ENCODE measurements around the gene FBN2.
A peak's percentile ranks its signal among the peaks of the same experiment; 100 is the strongest.

The FBN2 gene

GRCh38 chr5:128380337-128380736 is 157.7 kb downstream of the FBN2 start:
- no peak for DNase-seq (ENCODE audit: low read depth)
- no peak overlapping the region for H3K4me3 ChIP-seq (replicated peaks; ENCODE audit: low read depth, low read length)
- TF ChIP-seq CTCF (IDR thresholded peaks at IDR 0.05; ENCODE audit: low read length, missing control alignments) = no peak

- TF ChIP-seq CTCF (IDR thresholded peaks at IDR 0.05; ENCODE audit: low read length, missing control alignments) = no peak
- DNase-seq (ENCODE audit: low read depth) = no peak
- H3K4me3 ChIP-seq (replicated peaks; ENCODE audit: low read depth, low read length) = no peak overlapping the region
Measured at GRCh38 chr5:128378632-128379031, 159.4 kb downstream of the FBN2 start.

DNA sequence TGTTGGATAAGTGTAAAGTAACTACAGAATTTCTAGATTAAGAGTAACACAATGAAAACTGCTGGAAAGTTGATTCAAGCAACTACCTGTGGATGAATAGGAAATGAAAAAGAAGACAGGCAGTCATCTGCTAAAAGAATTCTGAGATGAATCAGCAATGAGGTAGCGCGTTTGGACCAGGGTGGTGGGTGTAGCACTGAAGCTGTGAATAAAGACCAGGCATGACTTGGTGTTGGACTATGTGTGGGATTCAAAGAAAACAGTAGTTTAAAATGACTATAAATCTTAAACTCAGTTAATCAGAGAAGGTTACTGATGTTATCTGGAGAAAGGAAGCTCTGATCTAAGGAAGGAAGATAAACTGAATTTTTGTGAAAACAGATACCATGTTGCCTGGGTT is 159.8 kb downstream of the FBN2 start:
- TF ChIP-seq CTCF (IDR thresholded peaks at IDR 0.05; ENCODE audit: low read length, missing control alignments) = no peak
- DNase-seq (ENCODE audit: low read depth) = peak; percentile 1
- no peak overlapping the region for H3K4me3 ChIP-seq (replicated peaks; ENCODE audit: low read depth, low read length)

- DNase-seq (ENCODE audit: low read depth) = no peak
- H3K4me3 ChIP-seq (replicated peaks; ENCODE audit: low read depth, low read length) = no peak overlapping the region
- no peak for TF ChIP-seq CTCF (IDR thresholded peaks at IDR 0.05; ENCODE audit: low read length, missing control alignments)
Measured at GRCh38 chr5:128376577-128376976, 161.5 kb downstream of the FBN2 start.

- DNase-seq (ENCODE audit: low read depth) = no peak
- no peak for TF ChIP-seq CTCF (IDR thresholded peaks at IDR 0.05; ENCODE audit: low read length, missing control alignments)
- no peak overlapping the region for H3K4me3 ChIP-seq (replicated peaks; ENCODE audit: low read depth, low read length)
Measured at GRCh38 chr5:128366147-128366546, 171.9 kb downstream of the FBN2 start.

DNA sequence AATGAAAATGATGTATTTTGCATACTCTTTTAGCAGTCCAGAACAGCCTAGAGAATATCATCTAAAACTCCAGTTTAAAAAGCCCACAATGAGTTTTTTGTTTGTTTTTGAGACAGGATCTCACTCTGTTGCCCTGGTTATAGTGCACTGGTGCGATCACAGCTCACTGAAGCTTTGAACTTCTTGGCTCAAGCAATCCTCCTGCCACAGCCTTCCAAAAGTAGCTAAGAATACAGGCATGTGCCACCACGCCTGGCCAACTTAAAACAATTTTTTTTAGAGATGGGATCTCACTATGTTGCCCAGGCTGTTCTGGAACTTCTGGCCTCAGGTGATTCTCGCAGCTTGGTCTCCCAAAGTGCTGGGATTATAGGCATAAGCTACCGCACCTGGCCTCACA is 175.7 kb downstream of the FBN2 start:
- DNase-seq (ENCODE audit: low read depth) = no peak
- H3K4me3 ChIP-seq (replicated peaks; ENCODE audit: low read depth, low read length) = no peak overlapping the region
- no peak for TF ChIP-seq CTCF (IDR thresholded peaks at IDR 0.05; ENCODE audit: low read length, missing control alignments)

- no peak overlapping the region for H3K4me3 ChIP-seq (replicated peaks; ENCODE audit: low read depth, low read length)
- DNase-seq (ENCODE audit: low read depth) = no peak
- TF ChIP-seq CTCF (IDR thresholded peaks at IDR 0.05; ENCODE audit: low read length, missing control alignments) = no peak
Measured at GRCh38 chr5:128358826-128359225, 179.2 kb downstream of the FBN2 start.
